HepG2 (cell line): ENCODE data around the gene EEF1A2. TPM values are rescaled to one million over a fixed set of nuclear protein-coding genes. Genes with fewer than 3 reads are reported as not detected.
A peak's percentile ranks its signal among the peaks of the same experiment; 100 is the strongest.

Experiments used
- ATAC-seq: fragments of 200-7000 bp; cut with Tn5 transposase; 3 replicates; pipeline ENCODE4 v1.9.1; 2020; ENCODE audit warnings: mild to moderate bottlenecking, moderate library complexity
- BruUV-seq: library from RNA; stranded (reverse); fragments of 400-500 nt; replicated peaks from 2 replicates; lab custom pipeline; 2021; lab: Mats Ljungman, UMichigan
- CTCF ChIA-PET: fragments of 300-600 bp; formaldehyde crosslinking; extraction: SDS; loops from one replicate; lab custom pipeline; 2021; ENCODE audit warnings: low total read pairs, inconsistent platforms, low intra/inter-chr PET ratio; lab: Yijun Ruan, JAX
- POLR2A ChIA-PET: fragments of 350-600 bp; sonication (Branson Sonifier 250); formaldehyde crosslinking; loops from one replicate; lab custom pipeline; 2020; ENCODE audit warnings: antibody characterized with exemption, inconsistent platforms; lab: Yijun Ruan, JAX
- DNase-seq: peaks from one replicate; pipeline ENCODE4 v3.0.0-alpha.2; 2015; ENCODE audit warnings: low spot score
- FAIRE-seq: peaks from 3 replicates; lab custom pipeline; 2011; peaks lifted over from hg19 to GRCh38; lab: Jason Lieb, UNC
- H2AFZ ChIP-seq: one replicate; pipeline ENCODE4 v1.6.1; 2011; ENCODE audit warnings: low read length, inconsistent platforms
- H3K27ac ChIP-seq: fragments of 300-600 bp; 3 replicates; pipeline ENCODE4 v1.8.0; 2011; ENCODE audit warnings: mixed run types, mild to moderate bottlenecking, mixed read lengths, low read length, inconsistent platforms; ENCODE audit not compliant: insufficient read depth; ENCODE audit errors: extremely low read length
- H3K27me3 ChIP-seq, 2 experiments: fragments of 200-600 bp in 1 of 2; 2 replicates in 1 of 2; 3 replicates in 1 of 2; pipeline versions ENCODE4 v1.6.0 to v1.8.0; 2011; ENCODE audit warnings: low read length in 2 of 2, mild to moderate bottlenecking in 2 of 2, moderate library complexity in 2 of 2, inconsistent platforms in 1 of 2; ENCODE audit not compliant: insufficient read depth in 2 of 2, control insufficient read depth in 1 of 2
- H3K36me3 ChIP-seq, 2 experiments: fragments of 200-600 bp in 1 of 2; replicated peaks in 1 of 2; 2 replicates in 1 of 2; 3 replicates in 1 of 2; pipeline versions ENCODE4 v1.5.1 to v1.8.0; 2011; ENCODE audit warnings: low read length in 2 of 2, inconsistent platforms in 1 of 2; ENCODE audit not compliant: insufficient read depth in 2 of 2, control insufficient read depth in 1 of 2
- H3K4me1 ChIP-seq: 2 replicates; pipeline ENCODE4 v1.5.1; 2012; ENCODE audit warnings: low read length, inconsistent platforms; ENCODE audit not compliant: insufficient read depth
- H3K4me2 ChIP-seq: 2 replicates; pipeline ENCODE4 v1.6.0; 2011; ENCODE audit warnings: low read depth, low read length, inconsistent platforms
- H3K4me3 ChIP-seq, 3 experiments: fragments of 200-600 bp in 1 of 3; sonication (generic), shearing (Covaris generic) in 1 of 3; replicated peaks in 1 of 3; 2 replicates each; pipeline ENCODE4 v1.5.1; 2011 to 2016; ENCODE audit warnings: low read length in 3 of 3, inconsistent platforms in 2 of 3, low read depth in 2 of 3, mild to moderate bottlenecking in 2 of 3, control low read depth in 1 of 3, mixed read lengths in 1 of 3; ENCODE audit not compliant: insufficient read depth in 1 of 3
- H3K79me2 ChIP-seq: one replicate; pipeline ENCODE4 v1.6.1; 2011; ENCODE audit warnings: low read length, inconsistent platforms; ENCODE audit not compliant: insufficient read depth
- H3K9ac ChIP-seq: 2 replicates; pipeline ENCODE4 v1.6.0; 2011; ENCODE audit warnings: mild to moderate bottlenecking, low read depth, low read length, inconsistent platforms; ENCODE audit not compliant: insufficient read depth
- H3K9me3 ChIP-seq: 2 replicates; pipeline ENCODE4 v1.5.1; 2012; ENCODE audit warnings: mild to moderate bottlenecking, low read length
- H4K20me1 ChIP-seq: 2 replicates; pipeline ENCODE4 v1.6.0; 2011; ENCODE audit warnings: inconsistent platforms, mild to moderate bottlenecking, low read length, moderate library complexity; ENCODE audit not compliant: insufficient read depth
- FOXC1 ChIP-seq: sonication (generic); formaldehyde crosslinking; IDR thresholded peaks from 2 replicates; pipeline ENCODE4 v1.8.0; 2022; ENCODE audit warnings: mild to moderate bottlenecking, missing genetic modification reagents, borderline replicate concordance
- GABPB1 ChIP-seq: IDR thresholded peaks from 2 replicates; pipeline ENCODE4 v1.6.1; 2016; ENCODE audit warnings: mild to moderate bottlenecking, missing genetic modification reagents, moderate library complexity, missing compliant biosample characterization
- GATAD2A ChIP-seq: IDR thresholded peaks from 2 replicates; pipeline ENCODE4 v1.6.1; 2016
- HDAC1 ChIP-seq: sonication (generic); formaldehyde crosslinking; IDR thresholded peaks from 2 replicates; pipeline ENCODE4 v1.5.1; 2020; ENCODE audit warnings: mild to moderate bottlenecking, missing genetic modification reagents
- IRF9 ChIP-seq: sonication (generic); formaldehyde crosslinking; IDR thresholded peaks from 2 replicates; pipeline ENCODE4 v1.8.0; 2022; ENCODE audit warnings: missing genetic modification reagents, mild to moderate bottlenecking, borderline replicate concordance
- KDM2A ChIP-seq: sonication (generic); formaldehyde crosslinking; IDR thresholded peaks from 2 replicates; pipeline ENCODE4 v1.4.0; 2020; ENCODE audit warnings: low read depth, missing genetic modification reagents, borderline replicate concordance
- MXD4 ChIP-seq: IDR thresholded peaks from 2 replicates; pipeline ENCODE4 v1.6.1; 2016; ENCODE audit warnings: mild to moderate bottlenecking, missing biosample characterization, missing genetic modification reagents
- SMC3 ChIP-seq: IDR thresholded peaks from 2 replicates; pipeline ENCODE4 v1.6.1; 2011; ENCODE audit warnings: low read length, improper control_type of control experiment
- YY1 ChIP-seq: IDR thresholded peaks from 2 replicates; pipeline ENCODE4 v1.6.1; 2011; ENCODE audit warnings: low read length, low read depth, moderate library complexity, mild to moderate bottlenecking; ENCODE audit not compliant: insufficient read depth, insufficient replicate concordance
- ZBTB34 ChIP-seq: sonication (generic); formaldehyde crosslinking; IDR thresholded peaks from 2 replicates; pipeline ENCODE4 v1.8.0; 2022; ENCODE audit warnings: mild to moderate bottlenecking, missing genetic modification reagents
- ZBTB7A ChIP-seq: sonication (generic); formaldehyde crosslinking; IDR thresholded peaks from 2 replicates; pipeline ENCODE4 v1.8.0; 2022; ENCODE audit warnings: mild to moderate bottlenecking, missing genetic modification reagents
- ZNF33B ChIP-seq: sonication (generic); formaldehyde crosslinking; IDR thresholded peaks from 2 replicates; pipeline ENCODE4 v1.5.1; 2020; ENCODE audit warnings: mild to moderate bottlenecking, missing genetic modification reagents
- ZNF564 ChIP-seq: sonication (generic); formaldehyde crosslinking; IDR thresholded peaks from 2 replicates; pipeline ENCODE4 v1.8.1; 2023; ENCODE audit warnings: mild to moderate bottlenecking, missing genetic modification reagents
- ZNF772 ChIP-seq: sonication (generic); formaldehyde crosslinking; IDR thresholded peaks from 2 replicates; pipeline ENCODE4 v1.5.0; 2020; ENCODE audit warnings: mild to moderate bottlenecking, missing genetic modification reagents
- ZNF891 ChIP-seq: sonication (generic); formaldehyde crosslinking; IDR thresholded peaks from 2 replicates; pipeline ENCODE4 v1.5.0; 2020; ENCODE audit warnings: mild to moderate bottlenecking, missing genetic modification reagents
- WGBS: methylation state at CpG from one replicate; pipeline ENCODE4 v1.1.6; 2017; ENCODE audit warnings: low lambda C conversion rate; 5-methylcytosine and 5-hydroxymethylcytosine counted together
- in situ Hi-C: cut with HindIII; loops from 2 replicates; pipeline ENCODE4 v1.10.0; 2017; ENCODE audit warnings: low pct_unique_long_range_greater_than_20kb; ENCODE audit not compliant: extremely low pct_ligation_motif_present
- intact Hi-C: fragments of 100-400 bp; cut with micrococcal nuclease; formaldehyde crosslinking; loops from one replicate; pipeline ENCODE4 v1.10.0; 2022; ENCODE audit not compliant: unreplicated experiment
- polyA plus RNA-seq, 8 experiments: library from polyadenylated mRNA; depleted of rRNA in 3 of 8; stranded (reverse) in 7 of 8; unstranded in 1 of 8; fragments of >200 nt; fragmentation: Illumina TruSeq in 4 of 8; extraction: Trizol in 4 of 8; gene quantifications; 2 replicates each; pipeline versions ENCODE4 v1.2.1 to v1.2.3, GENCODE V29; 2011 to 2016; ENCODE audit warnings: low read depth in 4 of 8, missing spikeins in 1 of 8, mixed read lengths in 1 of 8; ENCODE audit not compliant: insufficient read depth in 1 of 8
- total RNA-seq, 5 experiments: library from RNA; depleted of rRNA; stranded (reverse); fragments of >200 nt; fragmentation: Illumina TruSeq; extraction: Trizol; gene quantifications; 2 replicates each; pipeline ENCODE4 v1.2.3, GENCODE V29; 2016; ENCODE audit warnings: low read depth in 1 of 5
- TF ChIP-seq, protein P1 (sequence below): sonication (generic); formaldehyde crosslinking; IDR thresholded peaks from 2 replicates; pipeline ENCODE4 v1.9.0; 2022; ENCODE audit warnings: low read depth, missing genetic modification reagents
- TF ChIP-seq, protein P2 (sequence below): sonication (generic); formaldehyde crosslinking; IDR thresholded peaks from 2 replicates; pipeline ENCODE4 v1.5.0; 2020; ENCODE audit warnings: missing genetic modification reagents, mild to moderate bottlenecking, borderline replicate concordance

Gene EEF1A2
- total and polyA plus RNA-seq, 2 of the 13 experiments (the other 11 are each of a cell fraction or from before 2014, with no cell fraction given) = 0.44 to 0.87 TPM

GRCh38 chr20:63495741-63496595 is 2.9 kb downstream of the EEF1A2 start:
- peak overlapping the region in 1 of 3 experiments; percentile 39; a peak in 2 of 6 replicates for H3K4me3 ChIP-seq
- H3K9ac ChIP-seq = no peak overlapping the region
- in situ Hi-C loops = no loop called here
- H3K4me2 ChIP-seq = peak overlapping the region; percentile 58
- H3K27ac ChIP-seq = no peak overlapping the region
- no peaks in the 10 kb centered on the region for H3K79me2 ChIP-seq
- no TSS peak for BruUV-seq
- CTCF ChIA-PET = interaction anchor here (1.1 to 1.4 kb wide), 2 partner anchors 23 to 42 kb away, joined by 4 read pairs; partner anchors contain the start of gene PTK6
- intact Hi-C loops = no loop called here
- no peaks in the 10 kb centered on the region for H3K36me3 ChIP-seq
- H3K9me3 ChIP-seq = no peaks in the 10 kb centered on the region
- FAIRE-seq = peak; percentile 46
- DNase-seq = peak; percentile 49
- peaks cover 34 to 65% of the 10 kb centered on the region in 2 experiments for H3K27me3 ChIP-seq
- peaks cover 6% of the 10 kb centered on the region; the same call in 1 of the 2 replicates for H4K20me1 ChIP-seq
- POLR2A ChIA-PET = no interaction called here
- no peak overlapping the region for H2AFZ ChIP-seq
- 20% methylated on average over 30 of the region's 48 CpGs for WGBS
- 0 out of 2 replicates have a peak, but pooled peaks cover 5% of the 10 kb centered on the region for H3K4me1 ChIP-seq
- ATAC-seq = peak; percentile 68
- TF ChIP-seq ZNF772 (CRISPR knock-in tag) (0 out of 2 replicates have a peak, but pooled peaks have one; percentile 27), FOXC1 (CRISPR knock-in tag) (peak; percentile 44; the same call in 1 of the 2 replicates), ZNF33B (no peak), KDM2A (CRISPR knock-in tag) (peak; percentile 91), ZNF564 (CRISPR knock-in tag) (no peak), IRF9 (CRISPR knock-in tag) (peak; percentile 46; the same call in 1 of the 2 replicates), HDAC1 (CRISPR knock-in tag) (0 out of 2 replicates have a peak, but pooled peaks have one; percentile 23), ZBTB7A (peak; percentile 55; the same call in 1 of the 2 replicates), ZBTB34 (CRISPR knock-in tag) (no peak), GATAD2A (CRISPR knock-in tag) (0 out of 2 replicates have a peak, but pooled peaks have one; percentile 30), GABPB1 (CRISPR knock-in tag) (peak; percentile 55; the same call in 1 of the 2 replicates), SMC3 (peak; percentile 48; the same call in 1 of the 2 replicates), ZNF891 (0 out of 2 replicates have a peak, but pooled peaks have one; percentile 44), YY1 (peak; percentile 29), MXD4 (CRISPR knock-in tag) (0 out of 2 replicates have a peak, but pooled peaks have one; percentile 56)
- TF ChIP-seq, protein P1, sequence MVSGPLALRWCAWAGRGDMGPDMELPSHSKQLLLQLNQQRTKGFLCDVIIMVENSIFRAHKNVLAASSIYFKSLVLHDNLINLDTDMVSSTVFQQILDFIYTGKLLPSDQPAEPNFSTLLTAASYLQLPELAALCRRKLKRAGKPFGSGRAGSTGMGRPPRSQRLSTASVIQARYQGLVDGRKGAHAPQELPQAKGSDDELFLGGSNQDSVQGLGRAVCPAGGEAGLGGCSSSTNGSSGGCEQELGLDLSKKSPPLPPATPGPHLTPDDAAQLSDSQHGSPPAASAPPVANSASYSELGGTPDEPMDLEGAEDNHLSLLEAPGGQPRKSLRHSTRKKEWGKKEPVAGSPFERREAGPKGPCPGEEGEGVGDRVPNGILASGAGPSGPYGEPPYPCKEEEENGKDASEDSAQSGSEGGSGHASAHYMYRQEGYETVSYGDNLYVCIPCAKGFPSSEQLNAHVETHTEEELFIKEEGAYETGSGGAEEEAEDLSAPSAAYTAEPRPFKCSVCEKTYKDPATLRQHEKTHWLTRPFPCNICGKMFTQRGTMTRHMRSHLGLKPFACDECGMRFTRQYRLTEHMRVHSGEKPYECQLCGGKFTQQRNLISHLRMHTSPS (CRISPR knock-in tag) = peak; percentile 20; the same call in 1 of the 2 replicates
- TF ChIP-seq, protein P2, sequence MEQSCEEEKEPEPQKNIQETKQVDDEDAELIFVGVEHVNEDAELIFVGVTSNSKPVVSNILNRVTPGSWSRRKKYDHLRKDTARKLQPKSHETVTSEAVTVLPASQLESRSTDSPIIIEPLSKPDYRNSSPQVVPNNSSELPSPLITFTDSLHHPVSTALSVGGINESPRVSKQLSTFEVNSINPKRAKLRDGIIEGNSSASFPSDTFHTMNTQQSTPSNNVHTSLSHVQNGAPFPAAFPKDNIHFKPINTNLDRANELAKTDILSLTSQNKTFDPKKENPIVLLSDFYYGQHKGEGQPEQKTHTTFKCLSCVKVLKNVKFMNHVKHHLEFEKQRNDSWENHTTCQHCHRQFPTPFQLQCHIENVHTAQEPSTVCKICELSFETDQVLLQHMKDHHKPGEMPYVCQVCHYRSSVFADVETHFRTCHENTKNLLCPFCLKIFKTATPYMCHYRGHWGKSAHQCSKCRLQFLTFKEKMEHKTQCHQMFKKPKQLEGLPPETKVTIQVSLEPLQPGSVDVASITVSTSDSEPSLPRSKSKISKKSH = 0 out of 2 replicates have a peak, but pooled peaks have one; percentile 21
